Measurements from ENCODE around the gene NCAPD2.

NCAPD2 gene, protein sequence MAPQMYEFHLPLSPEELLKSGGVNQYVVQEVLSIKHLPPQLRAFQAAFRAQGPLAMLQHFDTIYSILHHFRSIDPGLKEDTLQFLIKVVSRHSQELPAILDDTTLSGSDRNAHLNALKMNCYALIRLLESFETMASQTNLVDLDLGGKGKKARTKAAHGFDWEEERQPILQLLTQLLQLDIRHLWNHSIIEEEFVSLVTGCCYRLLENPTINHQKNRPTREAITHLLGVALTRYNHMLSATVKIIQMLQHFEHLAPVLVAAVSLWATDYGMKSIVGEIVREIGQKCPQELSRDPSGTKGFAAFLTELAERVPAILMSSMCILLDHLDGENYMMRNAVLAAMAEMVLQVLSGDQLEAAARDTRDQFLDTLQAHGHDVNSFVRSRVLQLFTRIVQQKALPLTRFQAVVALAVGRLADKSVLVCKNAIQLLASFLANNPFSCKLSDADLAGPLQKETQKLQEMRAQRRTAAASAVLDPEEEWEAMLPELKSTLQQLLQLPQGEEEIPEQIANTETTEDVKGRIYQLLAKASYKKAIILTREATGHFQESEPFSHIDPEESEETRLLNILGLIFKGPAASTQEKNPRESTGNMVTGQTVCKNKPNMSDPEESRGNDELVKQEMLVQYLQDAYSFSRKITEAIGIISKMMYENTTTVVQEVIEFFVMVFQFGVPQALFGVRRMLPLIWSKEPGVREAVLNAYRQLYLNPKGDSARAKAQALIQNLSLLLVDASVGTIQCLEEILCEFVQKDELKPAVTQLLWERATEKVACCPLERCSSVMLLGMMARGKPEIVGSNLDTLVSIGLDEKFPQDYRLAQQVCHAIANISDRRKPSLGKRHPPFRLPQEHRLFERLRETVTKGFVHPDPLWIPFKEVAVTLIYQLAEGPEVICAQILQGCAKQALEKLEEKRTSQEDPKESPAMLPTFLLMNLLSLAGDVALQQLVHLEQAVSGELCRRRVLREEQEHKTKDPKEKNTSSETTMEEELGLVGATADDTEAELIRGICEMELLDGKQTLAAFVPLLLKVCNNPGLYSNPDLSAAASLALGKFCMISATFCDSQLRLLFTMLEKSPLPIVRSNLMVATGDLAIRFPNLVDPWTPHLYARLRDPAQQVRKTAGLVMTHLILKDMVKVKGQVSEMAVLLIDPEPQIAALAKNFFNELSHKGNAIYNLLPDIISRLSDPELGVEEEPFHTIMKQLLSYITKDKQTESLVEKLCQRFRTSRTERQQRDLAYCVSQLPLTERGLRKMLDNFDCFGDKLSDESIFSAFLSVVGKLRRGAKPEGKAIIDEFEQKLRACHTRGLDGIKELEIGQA (N-terminal part only)

DNA sequence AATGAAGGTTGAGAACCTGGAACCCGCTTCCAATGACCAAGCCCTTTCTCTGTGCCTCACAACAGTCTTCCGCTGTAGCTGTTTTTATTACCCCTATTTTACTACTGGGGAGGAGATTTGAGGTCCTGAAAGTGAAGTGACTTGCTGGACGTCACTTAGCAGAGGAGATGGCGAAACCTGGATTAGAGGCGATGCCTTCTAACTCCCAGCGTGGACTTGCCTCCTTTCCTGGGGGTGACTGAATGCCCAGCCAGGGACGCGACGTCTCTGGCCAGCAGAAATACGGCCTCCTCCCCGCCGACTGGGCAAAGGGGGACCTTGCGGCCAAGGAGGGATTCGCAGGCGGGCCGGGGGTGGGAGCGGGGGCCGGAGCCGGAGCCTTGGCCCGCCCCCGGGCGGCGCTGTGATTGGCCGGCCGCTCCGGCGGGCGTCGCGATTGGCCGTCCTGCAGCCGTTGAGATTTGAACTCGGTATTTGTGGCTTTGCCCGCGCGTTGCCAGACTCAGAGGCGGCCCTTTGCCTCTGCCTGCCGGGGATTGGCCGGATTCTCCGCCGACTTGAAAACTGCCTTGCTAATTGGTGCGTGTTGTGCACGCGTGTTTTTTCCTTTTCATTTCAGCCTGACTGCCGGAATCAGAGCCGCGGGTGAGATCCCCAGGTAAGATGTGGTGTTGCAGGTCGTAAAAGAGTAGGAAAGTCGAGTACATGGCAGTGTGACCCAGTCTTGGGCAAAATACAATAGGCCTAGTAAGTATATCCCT lies at the start of gene NCAPD2:
NCAPD2 (plus strand) TSS at position 606 of the 761 bp plus-strand sequence. CDS start 997 bp downstream, outside the sequence.
- peak; percentile 86 for DNase-seq

- no peak for DNase-seq
These were observed 48.9 kb upstream of the NCAPD2 start, which contains the start of gene CD27 for GRCh38 chr12:6444704-6445688. TSS of gene CD27 (plus strand) at chr12:6444955. CDS start at chr12:6445096, 141 bp downstream.

GRCh38 chr12:6450091-6450868 lies 43.6 kb upstream of the NCAPD2 start:
- DNase-seq = no peak

DNA sequence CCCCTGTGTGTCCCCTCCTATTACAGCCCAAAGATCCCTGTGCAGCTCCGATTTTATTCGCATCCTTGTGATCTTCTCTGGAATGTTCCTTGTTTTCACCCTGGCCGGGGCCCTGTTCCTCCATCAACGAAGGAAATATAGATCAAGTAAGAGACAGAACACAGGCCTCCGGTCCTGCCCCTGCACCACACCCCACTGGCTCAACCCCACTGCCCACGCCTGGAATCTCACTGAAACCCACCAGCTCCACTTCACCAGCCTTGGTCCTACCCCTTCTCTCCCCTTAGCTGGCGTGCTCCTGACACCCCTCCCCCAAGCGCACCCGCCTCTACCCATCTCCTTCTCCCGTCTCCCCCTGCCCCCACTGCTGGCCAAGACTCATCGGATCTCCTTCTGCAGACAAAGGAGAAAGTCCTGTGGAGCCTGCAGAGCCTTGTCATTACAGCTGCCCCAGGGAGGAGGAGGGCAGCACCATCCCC lies 43.0 kb upstream of the NCAPD2 start:
- no peak for DNase-seq

DNA sequence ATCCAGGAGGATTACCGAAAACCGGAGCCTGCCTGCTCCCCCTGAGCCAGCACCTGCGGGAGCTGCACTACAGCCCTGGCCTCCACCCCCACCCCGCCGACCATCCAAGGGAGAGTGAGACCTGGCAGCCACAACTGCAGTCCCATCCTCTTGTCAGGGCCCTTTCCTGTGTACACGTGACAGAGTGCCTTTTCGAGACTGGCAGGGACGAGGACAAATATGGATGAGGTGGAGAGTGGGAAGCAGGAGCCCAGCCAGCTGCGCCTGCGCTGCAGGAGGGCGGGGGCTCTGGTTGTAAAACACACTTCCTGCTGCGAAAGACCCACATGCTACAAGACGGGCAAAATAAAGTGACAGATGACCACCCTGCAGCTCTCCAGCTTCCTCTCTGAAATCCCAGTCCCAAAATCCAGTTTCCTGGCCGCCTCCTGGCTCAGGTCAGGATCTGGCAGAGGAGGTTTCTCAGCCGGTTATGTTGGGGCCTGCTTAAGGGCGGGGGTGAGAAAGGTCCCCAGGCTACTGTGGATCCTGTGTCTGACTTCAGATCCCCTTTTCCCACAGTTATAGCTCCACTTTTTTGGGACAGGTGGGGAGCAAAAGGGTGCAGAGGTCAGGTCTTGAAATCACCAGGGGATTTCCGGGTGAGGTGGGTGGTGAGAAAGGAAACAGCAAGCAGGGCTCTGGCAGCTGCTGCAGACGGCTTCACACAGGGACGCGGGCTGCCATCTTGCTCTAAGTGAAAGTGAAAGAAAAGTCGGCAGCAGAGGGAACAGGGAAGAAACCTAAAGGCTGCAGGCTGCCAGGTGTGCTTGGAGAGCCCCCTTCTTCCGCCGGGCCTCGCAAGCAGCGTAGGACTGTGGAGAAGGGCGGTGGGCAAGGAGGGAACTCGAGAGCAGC lies 42.3 kb upstream of the NCAPD2 start, which contains the start of gene TAPBPL:
TAPBPL (plus strand) TSS at position 695 of the 897 bp plus-strand sequence. CDS start 207 bp downstream, outside the sequence.
- DNase-seq = peak; percentile 89

DNA sequence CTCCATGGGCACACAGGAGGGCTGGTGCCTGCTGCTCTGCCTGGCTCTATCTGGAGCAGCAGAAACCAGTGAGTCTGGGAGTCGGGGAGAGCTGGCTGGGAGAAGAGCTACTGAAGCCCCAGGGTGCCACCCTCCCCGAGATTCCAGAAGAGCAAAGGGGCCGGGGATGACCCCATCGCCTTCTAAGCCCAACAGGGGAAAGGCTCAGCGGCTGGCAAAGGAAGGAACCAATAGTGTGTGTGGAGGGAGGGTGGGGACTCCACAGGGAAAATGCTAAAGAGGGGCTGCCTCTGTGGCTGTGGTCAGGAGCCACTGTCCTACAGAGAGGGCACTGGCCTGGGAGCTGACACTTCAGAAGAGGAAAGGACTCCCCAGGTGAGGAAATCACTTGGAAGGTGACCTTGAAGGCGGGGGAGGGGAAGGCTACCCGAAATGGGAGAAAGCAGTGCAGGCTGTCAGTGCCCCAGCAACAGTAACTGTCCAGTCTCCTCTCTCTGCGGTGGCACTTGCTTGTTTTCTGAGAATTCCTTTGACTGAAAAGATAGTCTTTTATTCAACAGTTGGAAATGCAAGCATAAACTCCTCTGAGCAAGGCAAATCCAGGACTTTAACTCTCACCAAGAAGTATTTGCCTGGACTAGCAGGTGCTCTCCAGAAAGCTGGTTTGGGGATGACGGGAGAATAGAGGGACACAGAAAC lies 41.5 kb upstream of the NCAPD2 start:
- DNase-seq = no peak

- no peak for DNase-seq
These were observed 40.8 kb upstream of the NCAPD2 start for GRCh38 chr12:6452944-6453630.

DNA sequence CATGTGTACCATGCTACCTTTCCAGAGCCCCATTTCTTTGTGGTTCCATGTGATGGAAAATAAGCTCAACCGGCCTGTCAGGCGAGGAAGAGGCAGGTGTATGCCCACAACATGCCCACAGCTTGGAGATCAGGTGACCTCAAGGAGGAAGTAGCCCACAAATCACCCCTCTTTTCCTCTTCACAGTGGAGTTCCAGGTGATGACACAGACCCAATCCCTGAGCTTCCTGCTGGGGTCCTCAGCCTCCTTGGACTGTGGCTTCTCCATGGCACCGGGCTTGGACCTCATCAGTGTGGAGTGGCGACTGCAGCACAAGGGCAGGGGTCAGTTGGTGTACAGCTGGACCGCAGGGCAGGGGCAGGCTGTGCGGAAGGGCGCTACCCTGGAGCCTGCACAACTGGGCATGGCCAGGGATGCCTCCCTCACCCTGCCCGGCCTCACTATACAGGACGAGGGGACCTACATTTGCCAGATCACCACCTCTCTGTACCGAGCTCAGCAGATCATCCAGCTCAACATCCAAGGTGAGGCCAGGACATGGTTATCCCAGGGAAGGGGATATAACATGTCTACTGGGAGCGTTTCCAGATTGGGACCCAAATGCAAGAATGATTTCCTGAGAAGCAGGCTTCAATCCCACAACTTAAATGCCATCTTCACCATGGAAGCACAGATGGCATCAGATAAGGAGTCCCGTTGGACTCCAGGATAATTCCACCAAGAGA lies 36.5 kb upstream of the NCAPD2 start:
- no peak for DNase-seq

- DNase-seq = no peak
These were observed 35.5 kb upstream of the NCAPD2 start for GRCh38 chr12:6458281-6459003.

GRCh38 chr12:6459004-6459337 lies 34.9 kb upstream of the NCAPD2 start:
- DNase-seq = no peak

- no peak for DNase-seq
These were observed 33.0 kb upstream of the NCAPD2 start for GRCh38 chr12:6460751-6461371.

GRCh38 chr12:6461401-6462233 lies 32.3 kb upstream of the NCAPD2 start:
- DNase-seq = no peak

- DNase-seq = no peak
These were observed 31.5 kb upstream of the NCAPD2 start for GRCh38 chr12:6462234-6462995.

DNA sequence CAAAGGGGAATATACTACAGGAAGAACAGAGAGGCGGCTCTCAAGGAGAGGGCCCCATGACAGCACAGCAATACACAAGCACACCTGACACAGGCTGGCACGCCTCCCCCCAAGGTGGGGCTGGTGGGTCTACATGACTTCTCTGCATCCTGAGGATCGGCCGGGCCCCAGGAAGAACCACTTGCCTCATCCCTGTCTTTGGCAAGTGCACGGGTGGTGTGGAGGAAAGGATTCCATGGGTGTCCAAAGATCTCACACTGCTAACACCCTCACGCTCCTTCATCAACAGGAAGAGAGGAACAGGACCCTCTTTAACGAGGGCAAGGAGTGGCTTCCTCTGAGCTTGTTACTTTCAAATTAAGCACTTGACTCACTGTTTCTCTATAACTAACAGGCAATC lies 30.7 kb upstream of the NCAPD2 start:
- DNase-seq = no peak
